ENCODE results near the gene RNU6-1. TPM values are rescaled to one million over a fixed set of nuclear protein-coding genes. Genes with fewer than 3 reads are reported as not detected.
A peak's percentile ranks its signal among the peaks of the same experiment; 100 is the strongest.

The RNU6-1 gene
- total RNA-seq, 1 experiment from 2014 or later, result not detected

DNA sequence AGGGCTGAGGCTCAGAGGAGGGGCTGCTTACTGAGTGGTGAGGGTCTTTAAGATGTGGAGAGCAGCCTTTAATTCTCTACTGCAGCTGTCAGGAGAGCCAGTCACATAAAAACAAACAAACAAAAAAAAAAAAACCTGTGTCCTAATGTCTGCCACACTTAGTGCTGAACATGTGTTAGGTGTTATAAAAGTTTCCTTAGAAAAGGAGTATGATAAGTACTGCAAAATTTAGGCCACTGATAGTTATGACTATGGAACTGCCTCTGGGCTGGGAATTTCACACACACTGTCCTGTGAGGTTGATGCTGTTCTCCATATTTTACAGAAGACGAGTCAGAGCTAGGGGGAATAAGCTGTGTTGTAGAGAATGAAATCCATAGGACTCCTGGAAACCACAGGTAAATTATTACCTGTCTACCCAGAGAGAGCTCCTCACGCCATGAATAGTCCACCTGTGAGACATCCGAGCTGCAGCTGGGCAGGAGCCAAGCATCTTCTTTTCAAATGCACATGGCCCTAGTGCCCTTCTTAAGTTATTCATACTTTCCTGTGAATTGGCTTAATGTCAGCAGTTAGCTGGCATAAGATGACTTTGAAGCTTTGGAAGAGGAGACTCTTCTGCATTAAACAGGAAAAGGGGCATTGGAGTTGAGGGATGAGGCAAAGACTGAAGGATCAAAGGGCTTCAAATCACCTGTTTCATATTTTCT, 49.1 kb downstream of the RNU6-1 start:
- Mint-ChIP-seq H3K27me3 (ENCODE audit: low read depth) (no peaks in the 10 kb centered on the region), H3K9me3 (peaks cover 14% of the 10 kb centered on the region), H3K36me3 (peaks cover 9% of the 10 kb centered on the region; the same call in 1 of the 2 replicates), H3K27ac (peak overlapping the region; percentile 48), H3K4me1 (peaks cover 49% of the 10 kb centered on the region), H3K4me3 (peak overlapping the region; percentile 19)
- ATAC-seq, result peak; percentile 29
- no peak for DNase-seq (ENCODE audit: low spot score)
- CTCF ChIA-PET, result interaction anchor here (0.8 kb wide), 1 partner anchor 41 kb away, joined by 3 read pairs; no protein-coding TSS in a partner anchor
- POLR2A ChIA-PET, result interaction anchor here (0.6 kb wide), 2 partner anchors 100 to 306 kb away, joined by 3 to 4 read pairs; no protein-coding TSS in a partner anchor
- TF ChIP-seq JUN (CRISPR knock-in tag; IDR thresholded peaks at IDR 0.05) (no peak), OVOL2 (CRISPR knock-in tag; IDR thresholded peaks at IDR 0.05; ENCODE audit: borderline replicate concordance) (no peak)
- TF ChIP-seq, protein P1, sequence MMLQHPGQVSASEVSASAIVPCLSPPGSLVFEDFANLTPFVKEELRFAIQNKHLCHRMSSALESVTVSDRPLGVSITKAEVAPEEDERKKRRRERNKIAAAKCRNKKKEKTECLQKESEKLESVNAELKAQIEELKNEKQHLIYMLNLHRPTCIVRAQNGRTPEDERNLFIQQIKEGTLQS (CRISPR knock-in tag; conservative IDR thresholded peaks at IDR 0.05), result no peak

Other genes with a start within 250 kb of the RNU6-1 start
- 0.09 to 0.22 TPM (median 0.11 TPM) in 3 replicates for gene SKOR1, start 14.5 kb downstream of the RNU6-1 start, total RNA-seq (2021)
- gene PIAS1, start 214.3 kb upstream of the RNU6-1 start, total RNA-seq (2021), result 29.7 to 33.2 TPM (median 31.2 TPM) in 3 replicates